B cell (primary cell): ENCODE data around the gene PAM16. TPM values are rescaled to one million over a fixed set of nuclear protein-coding genes. Genes with fewer than 3 reads are reported as not detected.

ENCODE experiments used
- ATAC-seq: fragments of 200-7000 bp; cut with Tn5 transposase; one replicate; pipeline ENCODE4 v1.10.0; 2021; ENCODE audit warnings: low read depth, mild to moderate bottlenecking, moderate number of reproducible peaks, moderate library complexity
- CTCF ChIA-PET: fragments of 350-600 bp; sonication (Branson Sonifier 250); formaldehyde crosslinking; loops from one replicate; lab custom pipeline; 2021; ENCODE audit warnings: antibody characterized with exemption, inconsistent platforms; lab: Charles Lee
- POLR2A ChIA-PET: fragments of 350-600 bp; sonication (Branson Sonifier 250); formaldehyde crosslinking; loops from one replicate; lab custom pipeline; 2021; ENCODE audit warnings: antibody characterized with exemption; lab: Charles Lee
- DNase-seq: peaks from one replicate; pipeline ENCODE4 v3.0.0; 2013
- H2AFZ ChIP-seq: 2 replicates; pipeline ENCODE4 v1.6.1; 2012; ENCODE audit warnings: mild to moderate bottlenecking, low read depth, low read length; ENCODE audit not compliant: insufficient read depth, poor library complexity, severe bottlenecking
- H3K27ac ChIP-seq, 2 donors: 1 replicate in 1 of 2; 2 replicates in 1 of 2; pipeline ENCODE4 v1.5.1; 2012 to 2013; ENCODE audit warnings: low read length in 2 of 2, mild to moderate bottlenecking in 2 of 2, moderate library complexity in 1 of 2
- H3K27me3 ChIP-seq, 4 experiments: fragments of 200-600 bp in 1 of 4; sonication (generic) in 1 of 4; replicated peaks in 1 of 4; 1 replicate in 2 of 4; 2 replicates in 2 of 4; pipeline versions ENCODE4 v1.6.1 to v1.7.0; 2013 to 2016; ENCODE audit warnings: low read length in 3 of 4, mild to moderate bottlenecking in 2 of 4, mixed read lengths in 1 of 4, moderate library complexity in 1 of 4; ENCODE audit not compliant: insufficient read depth in 4 of 4, control insufficient read depth in 3 of 4; ENCODE audit errors: control extremely low read depth in 1 of 4
- H3K36me3 ChIP-seq, 2 experiments: replicated peaks in 1 of 2; 1 replicate in 1 of 2; 2 replicates in 1 of 2; pipeline versions ENCODE4 v1.6.1 to v1.7.1; 2013; ENCODE audit warnings: low read length in 1 of 2; ENCODE audit not compliant: insufficient read depth in 2 of 2, control insufficient read depth in 1 of 2; ENCODE audit errors: control extremely low read depth in 1 of 2, extremely low read depth in 1 of 2
- H3K4me1 ChIP-seq, 2 donors: fragments of 200-600 bp in 1 of 2; sonication (generic) in 1 of 2; 1 replicate in 1 of 2; 2 replicates in 1 of 2; pipeline versions ENCODE4 v1.5.1 to v1.6.1; 2013 to 2017; ENCODE audit warnings: low read length in 2 of 2; ENCODE audit not compliant: control insufficient read depth in 2 of 2, insufficient read depth in 2 of 2
- H3K4me2 ChIP-seq: replicated peaks from 2 replicates; pipeline ENCODE3; 2012; ENCODE audit warnings: mild to moderate bottlenecking, low read depth, low read length; ENCODE audit not compliant: poor library complexity, severe bottlenecking
- H3K4me3 ChIP-seq, 5 experiments: fragments of 200-600 bp in 1 of 5; sonication (generic) in 1 of 5; 1 replicate in 3 of 5; 2 replicates in 2 of 5; pipeline versions ENCODE4 v1.5.1 to v1.7.0; 2011 to 2016; ENCODE audit warnings: low read length in 4 of 5, mild to moderate bottlenecking in 4 of 5, low read depth in 2 of 5, control low read depth in 1 of 5, moderate library complexity in 1 of 5; ENCODE audit not compliant: insufficient read depth in 1 of 5; ENCODE audit errors: control extremely low read depth in 1 of 5, extremely low read depth in 1 of 5
- H3K79me2 ChIP-seq: fragments of 200-600 bp; sonication (generic); one replicate; pipeline ENCODE4 v1.6.0; 2016; ENCODE audit warnings: low read length; ENCODE audit not compliant: control insufficient read depth, insufficient read depth
- H3K9ac ChIP-seq: fragments of 200-600 bp; sonication (generic); 2 replicates; pipeline ENCODE4 v1.6.1; 2017; ENCODE audit warnings: mild to moderate bottlenecking, low read length, moderate library complexity
- H3K9me3 ChIP-seq, 3 donors: one replicate each; pipeline versions ENCODE4 v1.6.1 to v1.7.1; 2013; ENCODE audit warnings: low read length in 2 of 3; ENCODE audit not compliant: control insufficient read depth in 2 of 3, insufficient read depth in 1 of 3; ENCODE audit errors: control extremely low read depth in 1 of 3
- H4K20me1 ChIP-seq: 2 replicates; pipeline ENCODE4 v1.6.0; 2012; ENCODE audit warnings: mild to moderate bottlenecking, low read length; ENCODE audit not compliant: insufficient read depth, control insufficient read depth, poor library complexity, severe bottlenecking
- H3K27ac Mint-ChIP-seq: one replicate; pipeline ENCODE4 v1.8.0; 2021; ENCODE audit warnings: mixed read lengths
- H3K27me3 Mint-ChIP-seq: one replicate; pipeline ENCODE4 v1.8.0; 2021; ENCODE audit warnings: mixed read lengths
- H3K4me1 Mint-ChIP-seq: one replicate; pipeline ENCODE4 v1.8.0; 2021; ENCODE audit warnings: mixed read lengths
- H3K4me3 Mint-ChIP-seq: one replicate; pipeline ENCODE4 v1.8.0; 2021; ENCODE audit warnings: mixed read lengths
- H3K9me3 Mint-ChIP-seq: one replicate; pipeline ENCODE4 v1.8.0; 2022; ENCODE audit warnings: mixed read lengths; ENCODE audit not compliant: insufficient read depth
- CTCF ChIP-seq: fragments of 200-600 bp; IDR thresholded peaks from one replicate; pipeline ENCODE4 v1.8.0; 2022; ENCODE audit warnings: antibody characterized with exemption, mild to moderate bottlenecking
- EZH2 ChIP-seq: IDR thresholded peaks from 2 replicates; pipeline ENCODE4 v1.6.1; 2012; ENCODE audit warnings: borderline replicate concordance, low read depth, mild to moderate bottlenecking, moderate library complexity, low read length; ENCODE audit not compliant: insufficient read depth, poor library complexity, severe bottlenecking
- WGBS: methylation state at CpG from one replicate; pipeline ENCODE4 v1.1.5; 2013; ENCODE audit warnings: missing lambda C conversion rate; ENCODE audit not compliant: insufficient coverage; 5-methylcytosine and 5-hydroxymethylcytosine counted together
- intact Hi-C: fragments of 100-400 bp; cut with micrococcal nuclease; formaldehyde crosslinking; loops from one replicate; pipeline ENCODE4 v1.10.0; 2022
- polyA plus RNA-seq: library from polyadenylated mRNA; depleted of rRNA; stranded (reverse); fragments of >200 nt; gene quantifications from 2 replicates; pipeline ENCODE4 v1.2.3, GENCODE V29; 2012
- total RNA-seq, 2 donors: library from RNA; stranded (reverse); fragments of 120-200 nt in 1 of 2; gene quantifications; 1 replicate in 1 of 2; 2 replicates in 1 of 2; pipeline versions ENCODE4 v1.2.3 to v1.2.4, GENCODE V29; 2013 to 2022

PAM16 gene
- total and polyA plus RNA-seq, 2 donors (not counting 1 experiment from before 2014, with no cell fraction given) = 57.3 to 64.1 TPM

- CTCF ChIA-PET = interaction anchor here (0.6 to 5.6 kb wide), 20 partner anchors 9 to 733 kb away, joined by 3 to 112 read pairs (median 4); no protein-coding TSS in a partner anchor
- POLR2A ChIA-PET = interaction anchor here (1.2 kb wide), 1 partner anchor 43 kb away, joined by 3 read pairs; no protein-coding TSS in a partner anchor
- peak; percentile 73 for DNase-seq
- no peak overlapping the region for H3K4me3 ChIP-seq
- H3K27me3 ChIP-seq = no peaks in the 10 kb centered on the region
- no peak overlapping the region for H3K27ac Mint-ChIP-seq
- H3K36me3 ChIP-seq = peaks cover 1 to 67% of the 10 kb centered on the region in 2 experiments
- ATAC-seq = peak; percentile 77
- H3K9me3 Mint-ChIP-seq = no peaks in the 10 kb centered on the region
- H3K27ac ChIP-seq = no peak overlapping the region
- no peak overlapping the region for H3K9ac ChIP-seq
- H3K4me1 ChIP-seq = peaks cover 0 to 18% of the 10 kb centered on the region in 2 donors
- H3K79me2 ChIP-seq = no peaks in the 10 kb centered on the region
- H2AFZ ChIP-seq = no peak overlapping the region
- H3K4me2 ChIP-seq = no peak overlapping the region
- peaks cover 40% of the 10 kb centered on the region for H4K20me1 ChIP-seq
- peaks cover 0 to 3% (median 0%) of the 10 kb centered on the region in 3 donors for H3K9me3 ChIP-seq
- H3K27me3 Mint-ChIP-seq = no peaks in the 10 kb centered on the region
- no peak overlapping the region for H3K4me3 Mint-ChIP-seq
- intact Hi-C loops = loop anchor here (1.0 kb wide), 2 partner anchors 43 to 189 kb away; no protein-coding TSS in a partner anchor
- peaks cover 6% of the 10 kb centered on the region for H3K4me1 Mint-ChIP-seq
- TF ChIP-seq EZH2 = no peak
- peak; percentile 95 for TF ChIP-seq CTCF
- 76% methylated on average over 12 of the region's 19 CpGs for WGBS
These were observed 7.9 kb upstream of the PAM16 start for GRCh38 chr16:4358831-4359561.

DNA sequence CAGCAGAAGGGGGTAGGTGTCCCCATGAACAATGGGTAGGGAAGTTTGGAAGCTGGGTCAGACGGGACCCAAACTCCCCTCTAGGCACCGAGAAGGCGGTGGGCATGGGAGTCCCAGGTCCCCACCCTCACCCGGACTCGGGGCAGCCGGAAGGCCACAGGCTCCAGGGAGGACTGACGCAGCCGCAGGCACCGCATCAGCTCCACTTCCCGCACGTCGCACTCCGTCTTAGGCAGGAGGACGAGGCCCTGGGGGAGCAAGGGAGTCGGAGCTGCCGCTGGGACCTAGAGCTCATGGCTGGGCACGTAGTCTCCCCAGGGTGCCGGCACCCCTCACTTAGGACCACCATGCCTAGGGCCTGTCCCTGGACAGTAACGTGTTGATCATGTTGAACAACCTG, 7.1 kb upstream of the PAM16 start:
- 99% methylated on average over 19 of the region's 19 CpGs for whole genome bisulfite sequencing
- Histone ChIP-seq H4K20me1 (peaks cover 40% of the 10 kb centered on the region), H3K27me3 (no peaks in the 10 kb centered on the region), H3K9me3 (peaks cover 0 to 3% (median 0%) of the 10 kb centered on the region in 3 donors), H3K36me3 (peaks cover 1 to 63% of the 10 kb centered on the region in 2 experiments), H3K27ac (no peak overlapping the region), H3K79me2 (no peaks in the 10 kb centered on the region), H3K9ac (no peak overlapping the region), H3K4me1 (peaks cover 0 to 11% of the 10 kb centered on the region in 2 donors), H2AFZ (no peak overlapping the region), H3K4me3 (no peak overlapping the region), H3K4me2 (no peak overlapping the region)
- no peak for ATAC-seq
- H3K4me3 Mint-ChIP-seq = no peak overlapping the region
- DNase-seq = no peak
- ChIA-PET POLR2A (no interaction called here), CTCF (interaction anchor here (0.5 to 5.6 kb wide), 5 partner anchors 12 to 1768 kb away, joined by 3 to 112 read pairs (median 7); no protein-coding TSS in a partner anchor)
- peaks cover 6% of the 10 kb centered on the region for H3K4me1 Mint-ChIP-seq
- H3K27me3 Mint-ChIP-seq = no peaks in the 10 kb centered on the region
- intact Hi-C loops = no loop called here
- TF ChIP-seq CTCF = no peak
- TF ChIP-seq EZH2 = no peak
- H3K27ac Mint-ChIP-seq = no peak overlapping the region
- no peaks in the 10 kb centered on the region for H3K9me3 Mint-ChIP-seq
